HFF-Myc (cell line): Measurements from ENCODE around the gene LASP1.

Experiments
- DNase-seq: peaks from one replicate; pipeline ENCODE4 v3.0.0-alpha.2; 2011; ENCODE audit warnings: low read depth; ENCODE audit errors: extremely low read depth
- H3K4me3 ChIP-seq: replicated peaks from 2 replicates; pipeline ENCODE4 v1.5.1; 2011; ENCODE audit warnings: low read depth, mild to moderate bottlenecking, control low read depth, low read length
- TF ChIP-seq, protein P1 (sequence below): IDR thresholded peaks from 2 replicates; pipeline ENCODE4 v1.5.1; 2012; ENCODE audit warnings: mild to moderate bottlenecking, low read depth, low read length, control low read depth; ENCODE audit errors: missing control alignments

Gene LASP1

GRCh38 chr17:38917259-38917658 lies 47.4 kb downstream of the LASP1 start:
- H3K4me3 ChIP-seq, result no peak overlapping the region
- DNase-seq, result no peak
- TF ChIP-seq, protein P1, sequence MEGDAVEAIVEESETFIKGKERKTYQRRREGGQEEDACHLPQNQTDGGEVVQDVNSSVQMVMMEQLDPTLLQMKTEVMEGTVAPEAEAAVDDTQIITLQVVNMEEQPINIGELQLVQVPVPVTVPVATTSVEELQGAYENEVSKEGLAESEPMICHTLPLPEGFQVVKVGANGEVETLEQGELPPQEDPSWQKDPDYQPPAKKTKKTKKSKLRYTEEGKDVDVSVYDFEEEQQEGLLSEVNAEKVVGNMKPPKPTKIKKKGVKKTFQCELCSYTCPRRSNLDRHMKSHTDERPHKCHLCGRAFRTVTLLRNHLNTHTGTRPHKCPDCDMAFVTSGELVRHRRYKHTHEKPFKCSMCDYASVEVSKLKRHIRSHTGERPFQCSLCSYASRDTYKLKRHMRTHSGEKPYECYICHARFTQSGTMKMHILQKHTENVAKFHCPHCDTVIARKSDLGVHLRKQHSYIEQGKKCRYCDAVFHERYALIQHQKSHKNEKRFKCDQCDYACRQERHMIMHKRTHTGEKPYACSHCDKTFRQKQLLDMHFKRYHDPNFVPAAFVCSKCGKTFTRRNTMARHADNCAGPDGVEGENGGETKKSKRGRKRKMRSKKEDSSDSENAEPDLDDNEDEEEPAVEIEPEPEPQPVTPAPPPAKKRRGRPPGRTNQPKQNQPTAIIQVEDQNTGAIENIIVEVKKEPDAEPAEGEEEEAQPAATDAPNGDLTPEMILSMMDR, result no peak

- DNase-seq, result no peak
- no peak overlapping the region for H3K4me3 ChIP-seq
- TF ChIP-seq, protein P1, result peak; percentile 16
These were observed 48.5 kb downstream of the LASP1 start for GRCh38 chr17:38918129-38918913.

DNA sequence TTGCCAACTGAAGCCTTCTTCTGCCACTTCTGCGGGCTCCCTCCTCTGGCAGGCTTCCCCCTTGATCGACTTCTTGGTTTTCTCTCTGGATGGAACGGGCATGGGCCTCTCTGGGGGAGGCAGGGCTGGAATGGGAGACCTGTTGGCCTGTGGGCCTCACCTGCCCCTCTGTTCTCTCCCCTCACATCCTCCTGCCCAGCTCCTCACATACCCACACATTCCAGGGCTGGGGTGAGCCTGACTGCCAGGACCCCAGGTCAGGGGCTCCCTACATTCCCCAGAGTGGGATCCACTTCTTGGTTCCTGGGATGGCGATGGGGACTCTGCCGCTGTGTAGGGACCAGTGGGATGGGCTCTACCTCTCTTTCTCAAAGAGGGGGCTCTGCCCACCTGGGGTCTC lies 49.1 kb downstream of the LASP1 start:
- TF ChIP-seq, protein P1, result no peak
- no peak overlapping the region for H3K4me3 ChIP-seq
- no peak for DNase-seq

- TF ChIP-seq, protein P1, result no peak
- DNase-seq, result no peak
- no peak overlapping the region for H3K4me3 ChIP-seq
These were observed 49.6 kb downstream of the LASP1 start for GRCh38 chr17:38919316-38920078.

GRCh38 chr17:38920374-38921291 lies 50.8 kb downstream of the LASP1 start:
- no peak for DNase-seq
- TF ChIP-seq, protein P1, result no peak

DNA sequence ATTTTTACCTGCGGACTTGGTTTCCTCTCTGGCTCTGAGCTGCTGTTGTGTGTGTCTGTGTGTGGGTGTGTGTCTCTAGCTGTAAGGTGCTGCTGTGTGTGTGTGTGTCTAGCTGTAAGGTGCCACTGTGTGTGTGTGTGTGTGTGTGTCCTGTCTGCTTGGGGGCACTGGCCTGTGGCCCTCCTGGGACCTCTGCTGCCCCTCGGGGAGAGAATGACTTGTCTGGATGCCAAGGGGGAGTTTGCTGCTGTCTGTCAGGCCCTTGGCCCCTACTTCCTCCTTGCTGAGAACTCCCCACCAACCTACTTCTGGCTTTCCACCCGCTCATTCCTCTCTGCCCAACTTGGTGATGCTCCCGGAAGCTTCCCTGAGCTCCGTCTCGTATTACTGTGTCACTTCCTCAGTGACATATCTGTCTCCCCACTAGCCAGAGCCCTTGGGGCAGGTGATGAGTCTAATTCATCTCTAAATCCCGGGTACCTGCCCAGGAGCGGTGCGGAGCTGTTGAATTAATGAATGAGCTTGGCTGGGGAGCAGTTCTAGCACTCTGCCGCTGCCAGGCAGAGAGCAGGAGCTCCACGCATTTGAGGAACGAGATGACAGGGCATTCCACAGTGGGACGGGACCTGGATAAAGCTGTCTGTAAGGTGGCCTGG lies 52.0 kb downstream of the LASP1 start:
- no peak overlapping the region for H3K4me3 ChIP-seq
- TF ChIP-seq, protein P1, result no peak
- DNase-seq, result no peak

More at GRCh38 chr17:38920374-38921291, 50.8 kb downstream of the LASP1 start:
- no peak overlapping the region for H3K4me3 ChIP-seq
